Medulla oblongata (tissue), 1 donor: ENCODE results near the gene SEPSECS.

ENCODE experiments used
- DNase-seq: peaks from one replicate; pipeline ENCODE4 v3.0.0-alpha.2; 2015; ENCODE audit errors: extremely low spot score

The SEPSECS gene

GRCh38 chr4:25110527-25111329 lies 49.5 kb downstream of the SEPSECS start:
- no peak for DNase-seq

- no peak for DNase-seq
Measured at GRCh38 chr4:25109511-25109910, 50.7 kb downstream of the SEPSECS start.

- DNase-seq, result no peak
Measured at GRCh38 chr4:25108556-25108955, 51.7 kb downstream of the SEPSECS start.

GRCh38 chr4:25107827-25108516 lies 52.3 kb downstream of the SEPSECS start:
- DNase-seq, result no peak

GRCh38 chr4:25106363-25107151 lies 53.7 kb downstream of the SEPSECS start:
- DNase-seq, result no peak

- no peak for DNase-seq
Measured at GRCh38 chr4:25104591-25104990, 55.7 kb downstream of the SEPSECS start.

- DNase-seq, result no peak
Measured at GRCh38 chr4:25103418-25103817, 56.8 kb downstream of the SEPSECS start.

- no peak for DNase-seq
Measured at GRCh38 chr4:25101836-25102235, 58.4 kb downstream of the SEPSECS start.

- no peak for DNase-seq
Measured at GRCh38 chr4:25100710-25101109, 59.5 kb downstream of the SEPSECS start.

- DNase-seq, result no peak
Measured at GRCh38 chr4:25100021-25100555, 60.2 kb downstream of the SEPSECS start.

- no peak for DNase-seq
Measured at GRCh38 chr4:25098964-25099891, 61.0 kb downstream of the SEPSECS start.

- no peak for DNase-seq
Measured at GRCh38 chr4:25096981-25097443, 63.2 kb downstream of the SEPSECS start.

GRCh38 chr4:25096251-25096980 lies 63.8 kb downstream of the SEPSECS start:
- no peak for DNase-seq

- no peak for DNase-seq
Measured at GRCh38 chr4:25095837-25096236, 64.4 kb downstream of the SEPSECS start.

- no peak for DNase-seq
Measured at GRCh38 chr4:25092139-25092538, 68.1 kb downstream of the SEPSECS start.

- DNase-seq, result no peak
Measured at GRCh38 chr4:25090516-25090915, 69.7 kb downstream of the SEPSECS start.

GRCh38 chr4:25089051-25089763 lies 71.0 kb downstream of the SEPSECS start:
- DNase-seq, result no peak

- no peak for DNase-seq
Measured at GRCh38 chr4:25088093-25088952, 71.9 kb downstream of the SEPSECS start.

- DNase-seq, result peak; percentile 37
Measured at GRCh38 chr4:25085671-25086070, 74.6 kb downstream of the SEPSECS start.
